Skeletal muscle satellite cell (primary cell): ENCODE results near the gene COG6. TPM values are rescaled to one million over a fixed set of nuclear protein-coding genes. Genes with fewer than 3 reads are reported as not detected.

Experiments used
- H3K27me3 ChIP-seq: 2 replicates; pipeline ENCODE4 v1.7.0; 2013; ENCODE audit warnings: low read length; ENCODE audit not compliant: control insufficient read depth, insufficient read depth
- H3K36me3 ChIP-seq: 2 replicates; pipeline ENCODE4 v1.7.0; 2013; ENCODE audit warnings: mild to moderate bottlenecking, control low read depth, low read length; ENCODE audit not compliant: insufficient read depth
- H3K4me1 ChIP-seq: 2 replicates; pipeline ENCODE4 v1.7.0; 2013; ENCODE audit warnings: low read length; ENCODE audit not compliant: control insufficient read depth, insufficient read depth
- H3K4me2 ChIP-seq: 2 replicates; pipeline ENCODE4 v1.7.0; 2013; ENCODE audit warnings: mild to moderate bottlenecking, low read length
- H3K4me3 ChIP-seq: 2 replicates; pipeline ENCODE4 v1.7.0; 2013; ENCODE audit warnings: low read length
- H3K9ac ChIP-seq: 2 replicates; pipeline ENCODE4 v1.7.0; 2013; ENCODE audit warnings: mild to moderate bottlenecking, low read depth, low read length, moderate library complexity
- H3K9me3 ChIP-seq: replicated peaks from 2 replicates; pipeline ENCODE4 v1.7.0; 2013; ENCODE audit warnings: mild to moderate bottlenecking, control low read depth, low read length
- small RNA-seq: library from RNA; depleted of rRNA; stranded (forward); fragments of <200 nt; gene quantifications from one replicate; pipeline ENCODE3, GENCODE V24; 2012

The COG6 gene

DNA sequence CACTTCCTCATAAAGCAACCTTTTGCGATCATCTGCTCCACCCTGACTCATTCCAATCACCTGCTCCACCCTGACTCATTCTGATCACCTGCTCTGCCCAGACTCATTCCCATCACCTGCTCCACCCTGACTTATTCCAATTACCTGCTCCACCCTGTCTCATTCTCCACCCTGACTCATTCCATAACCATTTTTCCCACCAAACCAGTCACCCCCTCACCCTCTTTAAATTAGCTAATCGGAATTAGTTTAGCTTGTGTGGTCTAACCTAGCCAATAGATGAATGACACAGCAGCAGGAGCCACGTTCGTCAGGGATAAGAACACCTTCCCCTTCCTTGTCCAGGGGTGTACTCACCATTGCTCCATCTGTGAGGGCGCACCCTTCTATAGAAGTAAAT is 134.0 kb downstream of the COG6 start:
- Histone ChIP-seq H3K4me1 (peaks cover 7% of the 10 kb centered on the region), H3K4me2 (no peak overlapping the region), H3K4me3 (no peak overlapping the region), H3K36me3 (no peaks in the 10 kb centered on the region), H3K9ac (no peak overlapping the region), H3K9me3 (no peaks in the 10 kb centered on the region), H3K27me3 (no peaks in the 10 kb centered on the region)

Small RNAs within 50 kb of the gene (small RNA-seq; reads per million reads assigned to genes)
- not detected for gene MIR4305
- gene RNY4P14 = not detected
